C4-2B (cell line): Measurements from ENCODE around the gene ALX3.
"Not testable (repeated sequence)": the region's sequence is repeated elsewhere in the genome, so short reads cannot be mapped to it uniquely, and the experiment has no call there.

ENCODE experiments used
- H3K27ac ChIP-seq: fragments of 450-650 bp; 2 replicates; pipeline ENCODE4 v1.5.1; 2017
- ZFX ChIP-seq: fragments of 450-650 bp; IDR thresholded peaks from 2 replicates; pipeline ENCODE4 v1.6.1; 2017
- TF ChIP-seq, protein P1 (sequence below): fragments of 450-650 bp; conservative IDR thresholded peaks from 2 replicates; pipeline ENCODE4 v1.5.1; 2017; ENCODE audit warnings: mild to moderate bottlenecking

ALX3 gene

DNA sequence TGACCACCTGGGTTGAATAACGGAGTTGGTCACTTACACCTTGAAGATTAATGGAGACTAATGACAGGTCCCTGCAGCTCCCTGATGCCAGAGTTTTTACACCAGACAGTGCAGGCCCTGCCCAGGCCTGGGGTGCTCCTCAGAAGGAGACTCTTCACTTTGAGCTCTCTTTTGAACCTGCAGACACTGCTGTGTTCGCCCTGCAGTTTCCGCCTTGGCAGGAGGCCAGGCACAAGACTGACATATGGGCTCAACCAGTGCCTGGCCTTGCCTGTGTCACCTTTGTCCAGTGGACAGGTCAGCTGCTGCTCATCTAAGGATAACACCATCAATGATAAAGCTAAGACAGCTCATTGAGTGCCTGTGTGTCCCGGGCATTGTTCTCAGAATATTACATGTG is 30.8 kb downstream of the ALX3 start:
- TF ChIP-seq, protein P1, sequence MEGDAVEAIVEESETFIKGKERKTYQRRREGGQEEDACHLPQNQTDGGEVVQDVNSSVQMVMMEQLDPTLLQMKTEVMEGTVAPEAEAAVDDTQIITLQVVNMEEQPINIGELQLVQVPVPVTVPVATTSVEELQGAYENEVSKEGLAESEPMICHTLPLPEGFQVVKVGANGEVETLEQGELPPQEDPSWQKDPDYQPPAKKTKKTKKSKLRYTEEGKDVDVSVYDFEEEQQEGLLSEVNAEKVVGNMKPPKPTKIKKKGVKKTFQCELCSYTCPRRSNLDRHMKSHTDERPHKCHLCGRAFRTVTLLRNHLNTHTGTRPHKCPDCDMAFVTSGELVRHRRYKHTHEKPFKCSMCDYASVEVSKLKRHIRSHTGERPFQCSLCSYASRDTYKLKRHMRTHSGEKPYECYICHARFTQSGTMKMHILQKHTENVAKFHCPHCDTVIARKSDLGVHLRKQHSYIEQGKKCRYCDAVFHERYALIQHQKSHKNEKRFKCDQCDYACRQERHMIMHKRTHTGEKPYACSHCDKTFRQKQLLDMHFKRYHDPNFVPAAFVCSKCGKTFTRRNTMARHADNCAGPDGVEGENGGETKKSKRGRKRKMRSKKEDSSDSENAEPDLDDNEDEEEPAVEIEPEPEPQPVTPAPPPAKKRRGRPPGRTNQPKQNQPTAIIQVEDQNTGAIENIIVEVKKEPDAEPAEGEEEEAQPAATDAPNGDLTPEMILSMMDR: no peak
- TF ChIP-seq ZFX: no peak
- H3K27ac ChIP-seq: peak overlapping the region; percentile 3; the same call in 1 of the 2 replicates

DNA sequence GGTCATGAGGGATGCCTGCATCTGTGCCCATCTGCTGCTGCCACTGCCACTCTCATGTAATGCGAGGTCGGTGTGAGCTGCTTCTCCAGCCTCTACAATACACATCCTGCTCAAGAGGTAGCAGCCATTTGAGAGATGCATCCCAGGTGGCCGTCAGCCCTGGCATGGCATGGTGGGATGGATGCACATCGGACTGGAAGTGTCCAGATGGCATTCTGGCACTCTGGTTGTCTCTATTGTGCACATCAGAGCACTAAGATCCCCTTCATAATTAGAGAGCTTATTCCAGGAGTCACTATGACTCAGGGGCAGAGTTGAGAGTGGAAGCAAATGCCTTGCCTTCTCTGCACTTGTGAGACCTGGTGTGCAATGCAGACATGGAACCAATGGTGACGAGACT is 32.2 kb downstream of the ALX3 start:
- no peak for TF ChIP-seq ZFX
- TF ChIP-seq, protein P1: no peak
- no peak overlapping the region for H3K27ac ChIP-seq

DNA sequence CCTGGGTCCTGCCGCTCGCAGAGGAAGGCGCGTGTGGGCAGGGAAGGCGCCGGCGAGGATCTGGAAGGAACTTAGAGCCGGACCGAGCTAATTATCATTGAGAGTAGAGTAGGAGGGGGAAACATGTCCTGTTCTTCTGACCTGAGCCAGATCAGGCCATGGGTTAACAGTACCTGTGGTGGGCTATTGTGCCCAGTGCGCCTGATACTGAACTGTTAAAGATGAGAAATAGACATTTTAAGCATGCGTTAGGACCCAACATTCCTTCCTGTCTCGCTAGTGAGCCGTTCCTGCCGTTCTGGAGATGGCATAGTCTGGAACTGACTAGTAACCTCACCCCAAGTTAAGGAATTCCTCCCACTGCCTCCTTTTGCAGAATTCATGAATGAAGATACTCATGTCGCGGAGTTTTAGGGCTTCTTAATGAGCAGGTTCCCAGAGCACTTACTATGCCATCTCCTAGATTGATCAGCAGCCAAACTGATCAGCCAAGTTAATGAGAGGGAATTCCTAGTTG is 35.2 kb downstream of the ALX3 start:
- TF ChIP-seq ZFX: no peak
- TF ChIP-seq, protein P1: no peak
- peak overlapping the region; percentile 82 for H3K27ac ChIP-seq

DNA sequence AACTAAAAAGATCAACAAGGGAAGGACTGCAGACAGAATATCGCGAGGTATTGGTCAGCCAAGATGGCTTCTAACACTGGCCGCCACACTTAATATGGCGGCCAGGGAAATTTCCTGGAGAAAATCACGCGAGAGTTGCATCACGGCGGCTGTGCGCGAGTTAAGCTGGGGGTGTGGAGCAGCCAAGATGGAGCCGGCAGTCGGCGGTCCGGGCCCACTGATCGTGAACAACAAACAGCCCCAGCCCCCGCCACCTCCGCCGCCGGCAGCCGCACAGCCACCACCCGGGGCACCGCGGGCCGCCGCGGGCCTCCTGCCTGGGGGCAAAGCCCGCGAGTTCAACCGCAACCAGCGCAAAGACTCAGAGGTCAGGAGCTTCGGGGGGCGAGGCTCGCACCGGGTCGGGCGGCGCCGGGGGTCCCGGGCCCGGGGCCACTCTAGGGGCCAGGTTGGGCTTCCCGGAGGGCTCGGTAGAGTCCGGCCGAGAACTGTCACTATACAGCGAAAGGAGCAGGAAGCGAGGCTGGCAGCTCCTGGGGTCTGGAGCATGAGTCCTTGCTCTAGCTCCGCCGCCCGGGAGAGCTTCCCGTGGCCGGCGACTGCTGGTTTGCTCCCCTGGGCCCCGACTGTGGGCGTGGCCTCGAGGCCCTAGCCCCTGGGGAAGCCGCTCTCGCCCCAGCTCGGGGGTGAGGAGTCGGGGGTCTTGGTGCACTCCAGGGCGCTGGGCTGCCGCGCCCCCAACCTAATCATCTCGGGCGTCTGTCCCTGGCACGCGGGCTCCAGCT is 35.8 kb downstream of the ALX3 start, which contains the start of gene STRIP1:
TSS of gene STRIP1 (plus strand) at position 174 of the 785 bp plus-strand sequence. CDS start at position 188, 14 bp downstream.
- peak within 1 kb of the TSS; percentile 82 for H3K27ac ChIP-seq
- TF ChIP-seq ZFX: peak; percentile 77
- TF ChIP-seq, protein P1: no peak

DNA sequence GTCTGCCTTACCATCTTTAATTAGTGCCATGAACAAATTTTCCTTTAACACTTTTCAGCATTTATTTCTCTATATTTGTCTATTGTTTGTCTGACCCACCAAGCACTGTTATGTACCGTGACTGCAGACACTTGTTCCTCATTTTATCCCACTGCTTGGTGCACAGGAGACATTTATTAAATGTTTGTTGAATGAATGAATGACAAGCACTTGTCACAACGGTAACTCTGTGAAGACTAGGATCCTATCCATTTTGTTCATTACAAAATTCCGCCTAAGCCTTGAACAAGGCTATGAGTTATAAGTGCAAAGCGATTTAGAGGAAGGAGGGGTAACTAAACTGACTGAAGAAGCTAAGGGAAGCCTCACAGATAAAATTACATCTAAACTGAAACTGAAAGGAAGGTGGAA is 36.4 kb downstream of the ALX3 start:
- H3K27ac ChIP-seq: peak overlapping the region; percentile 82
- no peak for TF ChIP-seq ZFX
- TF ChIP-seq, protein P1: no peak

DNA sequence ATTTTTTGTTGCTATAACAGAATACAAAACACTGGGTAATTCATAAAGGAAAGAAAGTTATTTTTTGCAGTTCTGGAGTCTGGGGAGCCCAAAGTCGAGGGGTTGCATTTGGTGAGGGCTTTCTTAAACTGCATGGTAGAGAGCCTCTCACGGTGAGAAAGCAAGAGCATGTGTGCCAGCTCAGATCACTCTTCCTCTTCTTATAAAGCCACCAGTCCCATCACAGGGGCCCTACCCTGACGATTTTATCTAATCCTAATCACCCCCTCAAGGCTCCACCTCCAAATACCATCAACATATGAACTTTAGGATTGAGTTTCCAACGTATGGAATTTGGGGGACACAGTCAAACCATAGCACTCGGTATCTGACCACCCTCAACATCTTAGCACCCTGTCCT is 37.1 kb downstream of the ALX3 start:
- TF ChIP-seq ZFX: no peak
- TF ChIP-seq, protein P1: no peak
- no peak overlapping the region for H3K27ac ChIP-seq

DNA sequence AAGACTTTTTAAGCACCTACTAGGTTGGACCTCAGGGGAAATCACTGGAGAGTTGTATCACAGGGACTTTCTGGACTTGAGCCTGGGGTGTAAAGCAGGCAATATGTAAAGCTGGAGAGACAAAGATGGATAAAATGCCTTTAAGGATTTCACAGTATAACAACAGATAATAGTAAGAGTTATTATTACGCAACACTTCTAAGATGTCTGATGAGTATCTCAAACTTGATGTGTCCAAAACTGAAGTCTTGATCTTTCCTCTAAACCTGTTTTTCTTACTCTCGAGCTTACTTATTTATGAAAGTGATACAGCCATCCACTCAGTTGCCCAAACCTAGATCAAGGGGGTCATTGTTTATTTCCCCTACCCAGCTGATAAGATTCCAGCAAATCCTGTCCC is 38.1 kb downstream of the ALX3 start:
- TF ChIP-seq ZFX: no peak
- TF ChIP-seq, protein P1: no peak
- no peak overlapping the region for H3K27ac ChIP-seq

DNA sequence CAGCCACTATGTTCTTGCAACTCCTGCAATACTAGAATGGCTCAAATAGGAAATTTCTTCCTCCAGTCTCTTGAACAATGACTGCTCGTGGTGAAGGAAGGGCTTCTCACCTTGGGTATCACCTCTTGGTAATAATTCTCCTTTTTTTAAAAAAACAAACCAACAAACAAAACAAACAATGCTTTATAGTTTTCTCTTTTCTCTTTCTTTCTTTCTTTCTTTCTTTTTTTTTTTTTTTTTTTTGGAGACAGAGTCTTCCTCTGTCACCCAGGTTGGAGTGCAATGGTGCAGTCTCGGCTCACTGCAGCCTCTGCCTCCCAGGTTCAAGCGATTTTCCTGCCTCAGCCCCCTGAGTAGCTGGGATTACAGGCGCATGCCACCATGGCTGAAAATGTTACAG is 39.8 kb downstream of the ALX3 start:
- not testable (repeated sequence) for H3K27ac ChIP-seq
